HepG2 (cell line): ENCODE results near the gene RYR2.

Source experiments
- CTCF ChIP-seq: sonication (generic); formaldehyde crosslinking; IDR thresholded peaks from 2 replicates; pipeline ENCODE4 v1.5.0; 2020; ENCODE audit warnings: mild to moderate bottlenecking, missing genetic modification reagents, moderate library complexity
- KAT7 ChIP-seq: IDR thresholded peaks from 2 replicates; pipeline ENCODE4 v1.6.1; 2018; ENCODE audit warnings: borderline replicate concordance, missing compliant biosample characterization
- MAX ChIP-seq: IDR thresholded peaks from 2 replicates; pipeline ENCODE4 v1.6.1; 2012; ENCODE audit warnings: inconsistent platforms
- MED13 ChIP-seq: sonication (generic); formaldehyde crosslinking; IDR thresholded peaks from 2 replicates; pipeline ENCODE4 v1.5.0; 2020; ENCODE audit warnings: missing genetic modification reagents
- NCOA5 ChIP-seq: sonication (generic); formaldehyde crosslinking; IDR thresholded peaks from 2 replicates; pipeline ENCODE4 v1.4.0; 2020; ENCODE audit warnings: missing genetic modification reagents
- POLR2A ChIP-seq, 2 experiments: IDR thresholded peaks; 2 replicates each; pipeline ENCODE4 v1.6.1; 2011; ENCODE audit warnings: low read depth in 2 of 2, low read length in 2 of 2, mild to moderate bottlenecking in 1 of 2, moderate library complexity in 1 of 2; ENCODE audit not compliant: insufficient read depth in 1 of 2
- RORA ChIP-seq: sonication (generic); formaldehyde crosslinking; IDR thresholded peaks from 2 replicates; pipeline ENCODE4 v1.5.0; 2020; ENCODE audit warnings: mild to moderate bottlenecking, missing genetic modification reagents, moderate library complexity
- TGIF2 ChIP-seq: IDR thresholded peaks from 2 replicates; pipeline ENCODE4 v1.6.1; 2016; ENCODE audit warnings: control low read depth, missing compliant biosample characterization
- ZFP41 ChIP-seq: sonication (generic); formaldehyde crosslinking; IDR thresholded peaks from 2 replicates; pipeline ENCODE4 v1.4.0; 2020; ENCODE audit warnings: mild to moderate bottlenecking, missing genetic modification reagents, borderline replicate concordance
- ZNF292 ChIP-seq: sonication (generic); formaldehyde crosslinking; IDR thresholded peaks from 2 replicates; pipeline ENCODE4 v1.8.1; 2022; ENCODE audit warnings: mild to moderate bottlenecking, low read depth, missing genetic modification reagents, borderline replicate concordance
- ZZZ3 ChIP-seq: sonication (generic); formaldehyde crosslinking; IDR thresholded peaks from 2 replicates; pipeline ENCODE4 v1.4.0; 2020; ENCODE audit warnings: missing genetic modification reagents, mild to moderate bottlenecking, borderline replicate concordance
- TF ChIP-seq, protein P1 (sequence below): IDR thresholded peaks from 2 replicates; pipeline ENCODE4 v1.6.1; 2016; ENCODE audit warnings: missing compliant biosample characterization, missing genetic modification reagents, borderline replicate concordance

DNA sequence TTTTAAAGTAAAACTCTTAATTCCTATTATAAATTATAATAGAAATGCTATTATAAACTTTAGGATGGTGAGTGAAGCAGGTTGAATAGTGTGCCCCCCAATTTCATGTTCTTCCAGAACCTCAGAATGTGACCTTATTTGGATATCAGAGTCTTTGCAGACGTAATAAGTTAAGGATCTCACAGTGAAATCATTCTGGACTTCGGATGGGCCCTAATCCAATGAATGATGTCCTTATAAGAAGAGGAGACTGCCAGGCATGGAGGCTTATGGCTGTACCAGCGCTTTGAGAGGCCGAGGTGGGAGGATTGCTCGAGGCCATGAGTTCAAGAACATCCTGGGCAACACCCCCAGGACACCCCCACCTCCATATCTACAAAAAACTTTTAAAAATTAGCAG lies 28.4 kb upstream of the RYR2 start:
- TF ChIP-seq POLR2A (IDR thresholded peaks at IDR 0.05; ENCODE audit: insufficient read depth in 1 of 2, low read depth in 2 of 2, low read length in 2 of 2) (no peak), NCOA5 (no peak), ZZZ3 (CRISPR knock-in tag) (no peak), MED13 (CRISPR knock-in tag) (no peak), TGIF2 (CRISPR knock-in tag) (no peak), MAX (no peak), ZNF292 (CRISPR knock-in tag) (no peak), KAT7 (no peak), CTCF (CRISPR knock-in tag) (no peak), ZFP41 (CRISPR knock-in tag) (no peak), RORA (CRISPR knock-in tag) (no peak)
- TF ChIP-seq, protein P1, sequence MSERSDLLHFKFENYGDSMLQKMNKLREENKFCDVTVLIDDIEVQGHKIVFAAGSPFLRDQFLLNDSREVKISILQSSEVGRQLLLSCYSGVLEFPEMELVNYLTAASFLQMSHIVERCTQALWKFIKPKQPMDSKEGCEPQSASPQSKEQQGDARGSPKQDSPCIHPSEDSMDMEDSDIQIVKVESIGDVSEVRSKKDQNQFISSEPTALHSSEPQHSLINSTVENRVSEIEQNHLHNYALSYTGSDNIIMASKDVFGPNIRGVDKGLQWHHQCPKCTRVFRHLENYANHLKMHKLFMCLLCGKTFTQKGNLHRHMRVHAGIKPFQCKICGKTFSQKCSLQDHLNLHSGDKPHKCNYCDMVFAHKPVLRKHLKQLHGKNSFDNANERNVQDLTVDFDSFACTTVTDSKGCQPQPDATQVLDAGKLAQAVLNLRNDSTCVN (CRISPR knock-in tag): no peak
